GM12891 (cell line): Measurements from ENCODE around the gene RAPGEF2.
"Not testable (repeated sequence)": the region's sequence is repeated elsewhere in the genome, so short reads cannot be mapped to it uniquely, and the experiment has no call there.

Source experiments
- DNase-seq: peaks from one replicate; pipeline ENCODE4 v3.0.0; 2011; ENCODE audit warnings: low spot score; ENCODE audit not compliant: insufficient read length
- FAIRE-seq: peaks from 2 replicates; lab custom pipeline; 2011; peaks lifted over from hg19 to GRCh38; lab: Jason Lieb, UNC
- PAX5 ChIP-seq: IDR thresholded peaks from 2 replicates; pipeline ENCODE4 v1.6.1; 2011; ENCODE audit warnings: low read length, moderate library complexity, mild to moderate bottlenecking; ENCODE audit not compliant: insufficient read depth, severe bottlenecking
- POLR2A ChIP-seq: IDR thresholded peaks from 2 replicates; pipeline ENCODE4 v1.6.1; 2011; ENCODE audit warnings: low read depth, low read length, control low read depth
- POLR2AphosphoS5 ChIP-seq: IDR thresholded peaks from 2 replicates; pipeline ENCODE4 v1.6.1; 2011; ENCODE audit warnings: low read depth, low read length, control low read depth
- POU2F2 ChIP-seq: IDR thresholded peaks from 2 replicates; pipeline ENCODE4 v1.6.1; 2011; ENCODE audit warnings: low read depth, mild to moderate bottlenecking, control low read depth, low read length, moderate library complexity
- SPI1 ChIP-seq: IDR thresholded peaks from 2 replicates; pipeline ENCODE4 v1.6.1; 2011; ENCODE audit warnings: low read depth, low read length, control low read depth
- TAF1 ChIP-seq: IDR thresholded peaks from 2 replicates; pipeline ENCODE4 v1.6.1; 2011; ENCODE audit warnings: low read depth, low read length, control low read depth

Gene RAPGEF2

DNA sequence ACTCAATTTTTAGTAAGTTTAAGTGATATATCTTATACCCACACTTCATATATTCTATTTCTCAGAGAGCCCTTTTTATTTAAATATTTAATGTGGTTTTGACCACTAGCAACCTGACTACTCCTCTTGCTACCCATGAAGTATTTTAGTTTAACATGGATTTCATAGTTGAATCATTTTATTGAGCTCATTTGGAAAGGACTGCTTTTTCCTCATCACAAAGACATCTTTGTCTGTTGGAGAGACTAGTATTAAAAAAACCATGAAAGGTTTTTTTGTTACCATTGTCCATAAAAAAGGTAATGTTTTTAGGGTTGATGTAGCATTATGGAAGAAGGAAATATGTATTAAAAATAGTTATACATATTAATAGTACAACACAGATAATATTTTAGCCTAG, 139.5 kb downstream of the RAPGEF2 start:
- TF ChIP-seq PAX5 (no peak), TAF1 (no peak), POLR2AphosphoS5 (no peak), POLR2A (no peak), SPI1 (no peak), POU2F2 (no peak)
- no peak for DNase-seq
- no peak for FAIRE-seq

DNA sequence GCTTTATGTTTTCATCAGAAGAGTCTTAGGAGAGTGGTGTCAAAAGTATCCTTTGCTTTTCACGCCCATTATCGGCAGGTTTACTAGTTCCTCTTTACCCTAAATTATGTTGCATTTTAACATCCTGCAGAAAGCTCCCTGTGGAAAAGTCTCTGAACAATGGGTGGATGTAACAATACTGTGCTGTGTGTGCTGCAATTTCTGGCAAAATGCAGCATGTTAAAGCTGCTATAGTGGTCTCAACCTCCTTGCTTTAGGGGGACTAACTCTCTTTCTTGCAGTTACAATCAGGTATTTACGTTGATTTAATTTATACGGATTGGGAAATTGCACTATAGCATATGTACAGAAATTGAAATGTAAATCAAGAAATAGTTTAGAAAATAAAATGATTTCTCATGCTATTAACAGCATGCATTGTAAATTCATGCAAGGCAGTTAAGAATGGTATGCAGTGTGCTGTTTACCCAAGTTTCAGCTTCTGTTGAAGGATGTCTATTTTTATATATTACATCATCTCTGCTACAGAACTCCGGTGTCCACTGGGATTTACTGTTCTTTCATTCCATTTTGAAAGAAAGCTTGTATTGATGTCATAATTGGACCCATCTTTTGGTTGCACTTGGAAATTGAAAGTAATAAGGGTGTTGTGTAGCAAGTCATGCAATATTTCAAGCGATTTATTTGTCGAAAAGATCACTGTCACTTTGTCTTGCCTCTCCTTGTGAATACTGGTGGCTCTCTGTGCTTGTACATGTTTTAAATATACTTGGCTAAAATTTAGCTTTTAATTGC, 145.7 kb downstream of the RAPGEF2 start:
- no peak for DNase-seq
- TF ChIP-seq SPI1 = no peak
- no peak for TF ChIP-seq PAX5
- TF ChIP-seq TAF1 = no peak
- no peak for TF ChIP-seq POU2F2
- no peak for TF ChIP-seq POLR2AphosphoS5
- TF ChIP-seq POLR2A = no peak
- no peak for FAIRE-seq

DNA sequence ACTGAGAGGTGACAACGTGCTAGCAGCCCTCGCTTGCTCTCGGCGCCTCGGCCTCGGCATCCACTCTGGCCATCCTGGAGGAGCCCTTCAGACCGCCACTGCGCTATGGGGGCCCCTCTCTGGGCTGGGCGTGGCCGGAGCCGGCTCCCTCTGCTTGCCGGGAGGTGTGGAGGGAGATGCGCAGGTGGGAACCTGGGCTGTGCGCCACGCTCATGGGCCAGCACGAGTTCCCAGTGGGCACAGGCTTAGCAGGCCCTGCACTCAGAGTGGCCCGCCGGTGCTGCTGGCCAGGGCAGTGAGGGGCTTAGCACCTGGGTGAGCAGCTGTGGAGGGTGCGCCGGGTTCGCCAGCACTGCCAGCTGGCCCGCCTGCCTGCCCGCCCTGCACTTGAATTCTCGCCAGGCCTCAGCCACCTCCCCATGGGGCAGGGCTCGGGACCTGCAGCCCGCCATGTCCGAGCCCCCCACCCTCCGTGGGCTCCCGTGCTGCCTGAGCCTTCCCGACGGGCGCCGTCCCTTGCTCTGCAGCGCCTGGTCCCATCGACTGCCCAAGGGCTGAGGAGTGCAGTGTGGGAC, 148.0 kb downstream of the RAPGEF2 start:
- no peak for FAIRE-seq
- no peak for DNase-seq
- TF ChIP-seq PAX5 = no peak
- no peak for TF ChIP-seq POLR2AphosphoS5
- no peak for TF ChIP-seq SPI1
- TF ChIP-seq POU2F2 = no peak
- no peak for TF ChIP-seq TAF1
- no peak for TF ChIP-seq POLR2A

DNA sequence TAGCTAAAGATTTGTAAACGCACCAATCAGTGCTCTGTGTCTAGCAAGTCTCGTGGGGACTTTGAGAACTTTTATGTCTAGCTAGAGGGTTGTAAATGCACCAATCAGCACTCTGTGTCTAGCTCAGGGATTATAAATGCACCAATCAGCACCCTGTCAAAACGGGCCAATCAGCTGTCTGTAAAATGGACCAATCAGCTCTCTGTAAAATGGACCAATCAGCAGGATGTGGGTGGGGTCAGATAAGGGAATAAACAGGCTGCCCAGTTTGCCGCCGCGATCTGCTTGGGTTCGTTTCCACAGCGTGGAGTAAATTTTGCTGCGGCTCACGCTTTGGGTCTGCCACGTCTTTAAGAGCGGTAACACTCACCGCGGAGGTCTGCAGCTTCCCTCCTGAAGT, 148.7 kb downstream of the RAPGEF2 start:
- not testable (repeated sequence) for DNase-seq, FAIRE-seq

DNA sequence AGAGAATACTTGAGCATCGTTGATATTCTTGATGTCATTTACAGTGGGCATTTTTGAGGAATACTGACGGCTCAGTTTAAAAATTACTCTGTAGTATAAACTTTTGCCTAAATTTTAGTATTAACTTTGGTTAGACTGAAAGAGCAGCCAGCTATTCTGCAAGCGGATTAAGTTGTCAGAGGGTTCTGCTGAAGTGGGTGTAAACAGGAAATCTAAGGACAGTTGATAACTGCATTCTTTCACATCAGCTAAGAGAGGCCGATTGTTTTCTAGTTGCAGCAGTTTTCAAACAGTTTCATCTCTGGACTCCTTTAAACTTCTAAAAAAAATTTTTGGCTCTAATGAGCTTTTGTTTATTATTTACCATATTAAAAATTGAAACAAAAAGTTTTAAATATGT, 149.6 kb downstream of the RAPGEF2 start:
- DNase-seq = no peak
- no peak for FAIRE-seq
- TF ChIP-seq PAX5 = no peak
- no peak for TF ChIP-seq SPI1

DNA sequence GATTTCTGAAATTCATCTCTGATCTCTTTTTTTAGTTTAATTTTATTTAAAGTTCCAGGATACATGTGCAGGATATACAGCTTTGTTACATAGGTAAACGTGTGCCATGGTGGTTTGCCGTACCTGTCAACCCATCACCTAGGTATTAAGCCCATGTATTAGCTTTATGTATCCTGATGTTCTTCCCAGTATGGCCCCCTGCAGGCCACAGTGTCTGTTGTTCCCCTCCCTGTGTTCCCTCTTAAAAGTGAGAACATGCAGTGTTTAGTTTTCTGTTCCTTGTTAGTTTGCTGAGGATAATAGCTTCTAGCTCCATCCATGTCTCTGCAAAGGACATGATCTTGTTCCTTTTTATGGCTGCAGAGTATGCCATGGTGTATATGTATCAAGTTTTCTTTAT, 153.2 kb downstream of the RAPGEF2 start:
- no peak for DNase-seq
- TF ChIP-seq PAX5 (no peak), TAF1 (no peak), POLR2A (no peak)
- no peak for FAIRE-seq

DNA sequence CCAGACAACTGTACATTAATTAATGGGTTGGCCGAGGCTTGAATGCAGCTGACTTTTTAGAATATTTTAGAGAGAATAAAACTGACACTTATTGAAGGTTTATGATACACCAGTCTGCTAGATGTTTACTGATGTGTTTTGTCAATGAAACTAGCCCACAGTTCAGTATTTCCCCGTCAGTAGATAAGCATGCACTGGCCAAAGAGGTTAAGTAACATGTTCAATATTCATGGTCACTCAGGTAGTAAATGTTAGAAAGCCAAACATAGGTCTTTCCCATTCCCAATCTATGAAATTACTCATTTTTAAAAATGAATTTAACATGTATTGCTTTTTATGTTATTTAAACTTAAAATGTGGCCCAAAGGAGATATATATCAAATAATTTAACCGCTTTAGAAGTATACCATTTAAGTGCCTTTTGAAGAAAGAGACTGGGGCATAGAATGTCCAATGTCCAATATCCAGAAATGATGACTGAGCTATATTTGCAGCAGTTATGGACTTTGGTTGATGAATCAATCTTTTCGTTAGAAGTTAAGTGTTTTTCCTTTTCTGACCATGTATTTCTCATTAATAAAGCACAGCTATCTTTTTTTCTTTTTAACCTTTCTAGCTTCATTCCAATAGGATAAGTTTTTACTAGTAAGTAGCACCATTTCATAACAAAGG, 156.1 kb downstream of the RAPGEF2 start:
- DNase-seq (no peak), FAIRE-seq (no peak)
- TF ChIP-seq POLR2A (no peak), POU2F2 (no peak), PAX5 (no peak), POLR2AphosphoS5 (no peak), TAF1 (no peak), SPI1 (no peak)

DNA sequence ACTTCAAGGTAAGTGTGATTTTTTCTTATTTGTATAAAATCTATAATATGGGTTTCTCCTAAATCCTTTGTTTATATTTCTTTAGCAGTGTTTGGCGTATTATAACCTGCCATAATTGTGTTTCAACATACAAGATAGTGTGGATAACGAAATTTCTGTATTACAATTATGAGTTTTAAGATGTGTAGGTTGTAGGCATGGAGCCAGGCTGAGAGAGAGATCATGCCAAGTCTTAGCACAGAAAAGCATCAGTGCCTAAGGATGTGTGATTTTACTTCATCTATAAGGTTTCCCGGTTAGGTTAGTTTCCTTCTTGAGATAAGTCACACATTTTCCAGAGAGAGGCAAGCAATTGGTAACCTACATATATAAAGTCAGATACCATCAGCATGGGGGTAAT, 161.2 kb downstream of the RAPGEF2 start:
- DNase-seq (no peak), FAIRE-seq (no peak)
- TF ChIP-seq POLR2A = no peak
- no peak for TF ChIP-seq PAX5
- TF ChIP-seq POLR2AphosphoS5 = no peak
- TF ChIP-seq TAF1 = no peak
- TF ChIP-seq SPI1 = no peak

DNA sequence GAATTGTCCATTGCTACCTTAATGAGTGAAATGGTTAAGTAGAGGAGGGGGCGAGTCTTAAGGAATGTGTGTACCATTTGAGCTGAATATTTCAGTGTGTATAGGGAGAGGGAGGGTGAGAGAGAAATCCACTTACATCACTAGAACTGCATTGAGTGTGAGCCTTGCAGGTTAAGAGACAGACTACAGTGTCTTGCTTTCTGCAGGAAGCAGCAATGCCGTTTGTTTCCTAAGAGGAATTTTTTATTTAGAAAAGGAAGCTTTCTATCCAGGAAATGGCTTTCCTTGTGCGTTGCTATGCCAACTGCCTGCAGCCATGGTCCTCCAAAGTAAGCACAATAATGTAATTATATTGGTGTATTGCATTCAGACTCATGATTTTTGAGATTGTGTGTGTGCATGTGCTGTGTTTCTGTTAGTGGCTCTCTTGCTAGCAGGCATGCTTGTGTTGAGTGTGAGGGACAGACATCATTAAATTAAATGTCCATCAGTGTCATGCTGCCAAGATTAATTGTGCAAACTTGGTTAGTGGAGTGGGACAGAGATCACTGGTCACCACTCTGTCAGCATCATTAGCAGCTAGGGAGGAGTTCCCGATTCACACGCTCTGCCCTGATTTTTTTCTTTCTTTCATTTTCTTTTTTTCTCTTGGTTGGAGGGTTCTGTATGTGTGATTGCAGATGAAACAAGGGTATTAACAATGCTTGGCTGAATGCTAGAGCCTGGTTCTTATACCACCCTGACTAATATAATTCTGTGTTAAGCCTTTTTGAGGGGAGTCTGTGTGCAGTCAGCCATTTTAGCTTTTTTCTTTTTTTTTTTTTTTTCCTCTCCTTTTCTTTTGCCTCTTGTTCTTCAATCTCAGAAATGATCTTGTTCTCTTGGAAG, 164.3 kb downstream of the RAPGEF2 start:
- TF ChIP-seq POLR2A (no peak), PAX5 (no peak), SPI1 (no peak), TAF1 (no peak), POLR2AphosphoS5 (no peak), POU2F2 (no peak)
- no peak for FAIRE-seq
- no peak for DNase-seq

DNA sequence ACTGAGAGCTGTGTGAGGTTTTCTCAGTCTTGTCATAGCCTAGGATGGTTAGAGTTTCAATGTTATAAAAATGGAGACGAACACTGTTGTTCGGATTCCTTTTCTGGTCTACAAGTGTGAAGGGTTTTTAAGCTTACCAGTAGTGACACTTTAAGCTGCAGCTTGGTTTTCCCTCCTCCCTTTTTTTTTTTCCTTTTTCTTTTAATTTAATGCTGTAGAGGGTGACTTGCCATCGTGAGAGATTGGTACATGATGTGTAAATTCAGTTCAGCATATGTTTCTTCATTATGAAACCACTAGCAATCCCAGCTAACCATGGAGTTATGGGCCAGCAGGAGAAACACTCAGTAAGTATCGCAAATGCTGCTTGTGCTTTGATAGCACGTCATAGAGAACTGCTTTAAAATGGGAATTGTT, 165.0 kb downstream of the RAPGEF2 start:
- TF ChIP-seq POLR2A = no peak
- no peak for TF ChIP-seq PAX5
- TF ChIP-seq POLR2AphosphoS5 = no peak
- no peak for TF ChIP-seq SPI1
- no peak for TF ChIP-seq TAF1
- TF ChIP-seq POU2F2 = no peak
- no peak for FAIRE-seq
- no peak for DNase-seq
